ENCODE results near the gene C1orf21.
"Not testable (repeated sequence)": the region's sequence is repeated elsewhere in the genome, so short reads cannot be mapped to it uniquely, and the experiment has no call there.

C1orf21 gene

GRCh38 chr1:184608990-184609389 lies 222.2 kb downstream of the C1orf21 start:
- DNase-seq, result no peak

DNA sequence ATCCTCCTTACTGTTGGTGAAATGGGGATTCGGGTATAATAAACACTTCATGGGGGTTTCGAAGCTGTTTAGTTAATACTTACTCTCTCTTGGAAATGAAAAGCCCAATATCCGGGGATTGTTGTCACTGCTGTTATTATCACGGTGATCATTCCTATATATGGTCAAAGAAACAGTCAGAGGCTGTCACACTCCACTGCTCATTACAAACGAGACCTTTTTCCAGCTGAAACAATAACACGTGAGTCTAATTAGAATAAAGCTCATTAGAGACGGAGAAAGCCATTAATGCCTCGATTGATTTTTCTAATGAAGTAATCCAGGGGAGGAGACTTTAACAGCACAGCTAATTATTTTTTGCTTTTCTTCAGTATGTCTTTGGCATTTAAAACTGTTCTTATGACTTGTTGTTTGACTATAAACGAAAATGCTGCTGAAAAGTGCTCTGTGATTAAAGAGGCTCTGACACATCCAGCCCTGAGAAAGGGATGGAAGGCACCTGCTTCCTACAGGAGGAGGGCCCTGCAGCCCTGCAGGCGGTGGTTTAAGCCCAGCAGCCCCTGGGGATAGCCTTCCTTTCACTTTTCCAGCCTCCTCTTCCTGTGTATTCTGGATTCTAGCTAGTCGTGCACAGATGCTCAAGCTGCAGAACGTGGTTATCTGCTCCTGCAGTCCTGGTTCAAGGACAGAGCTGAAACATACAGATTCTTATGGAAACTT lies 224.2 kb downstream of the C1orf21 start:
- peak; percentile 10 for DNase-seq

GRCh38 chr1:184612229-184612628 lies 225.4 kb downstream of the C1orf21 start:
- not testable (repeated sequence) for DNase-seq

- no peak for DNase-seq
These were observed 227.8 kb downstream of the C1orf21 start for GRCh38 chr1:184614667-184615066.

DNA sequence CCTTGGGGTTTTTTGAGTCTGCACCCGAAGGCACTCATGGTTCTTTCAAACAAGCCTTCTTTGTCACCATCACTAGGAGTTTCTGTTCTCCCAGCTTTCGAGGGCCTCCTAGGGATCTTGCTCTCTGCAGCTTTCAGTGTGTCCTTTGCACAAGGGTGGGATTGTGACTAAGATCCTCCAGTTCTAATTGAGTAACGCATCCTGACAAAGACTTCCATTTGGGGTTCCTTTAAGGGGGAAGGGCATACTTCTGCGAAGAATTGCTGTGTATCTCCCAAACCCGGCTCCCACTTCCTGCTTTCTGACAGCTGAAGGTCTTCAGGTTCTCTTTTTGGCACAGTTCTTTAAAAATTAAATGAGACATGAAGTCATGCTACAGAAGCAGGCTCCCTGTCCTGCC lies 228.5 kb downstream of the C1orf21 start:
- no peak for DNase-seq

DNA sequence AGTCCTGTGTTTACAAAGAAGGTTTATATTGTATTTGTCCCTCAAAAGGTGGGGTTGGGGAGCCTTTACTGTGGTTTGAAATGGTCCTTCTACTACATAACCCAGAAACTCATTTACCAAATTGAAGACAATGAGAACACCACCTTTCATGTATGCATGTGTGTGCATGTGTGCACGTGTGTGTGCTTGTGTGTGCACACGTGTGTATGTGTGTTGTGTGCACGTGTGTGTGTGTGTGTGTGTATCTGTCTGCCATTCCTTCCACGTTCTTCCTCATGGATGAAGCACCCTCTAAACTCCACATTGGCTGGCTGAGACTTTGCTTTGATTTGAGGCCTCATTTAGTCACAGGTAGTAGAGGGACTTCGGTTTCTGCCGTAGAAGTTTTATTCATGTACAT lies 229.7 kb downstream of the C1orf21 start:
- no peak for DNase-seq

DNA sequence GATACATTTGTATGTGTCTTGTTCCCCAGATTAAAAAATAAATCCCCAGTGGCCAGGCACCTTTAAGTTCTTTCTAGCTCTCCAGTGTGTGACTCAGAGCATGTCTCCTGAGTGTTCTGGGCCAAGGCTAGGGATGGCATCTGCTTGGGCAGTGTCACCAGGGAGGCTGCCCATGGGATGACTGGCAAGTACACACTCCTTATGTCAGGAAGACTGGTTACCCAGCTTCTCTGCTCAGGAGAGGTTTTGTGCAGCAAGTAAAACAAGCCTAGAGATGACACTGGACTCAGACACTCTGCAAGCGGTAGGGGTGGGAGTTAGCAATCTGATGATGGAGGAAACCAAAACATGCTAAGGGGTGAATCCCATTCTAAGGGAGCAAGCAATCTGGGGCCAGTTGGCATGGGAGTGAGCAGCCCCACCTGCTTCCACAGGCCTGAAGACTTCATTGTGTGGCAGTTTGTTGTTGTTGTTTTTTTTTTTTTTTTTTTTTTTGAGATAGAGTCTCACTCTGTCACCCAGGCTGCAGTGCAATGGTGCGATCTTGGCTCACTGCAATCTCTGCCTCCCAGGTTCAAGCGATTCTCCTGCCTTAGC lies 230.7 kb downstream of the C1orf21 start:
- no peak for DNase-seq

DNA sequence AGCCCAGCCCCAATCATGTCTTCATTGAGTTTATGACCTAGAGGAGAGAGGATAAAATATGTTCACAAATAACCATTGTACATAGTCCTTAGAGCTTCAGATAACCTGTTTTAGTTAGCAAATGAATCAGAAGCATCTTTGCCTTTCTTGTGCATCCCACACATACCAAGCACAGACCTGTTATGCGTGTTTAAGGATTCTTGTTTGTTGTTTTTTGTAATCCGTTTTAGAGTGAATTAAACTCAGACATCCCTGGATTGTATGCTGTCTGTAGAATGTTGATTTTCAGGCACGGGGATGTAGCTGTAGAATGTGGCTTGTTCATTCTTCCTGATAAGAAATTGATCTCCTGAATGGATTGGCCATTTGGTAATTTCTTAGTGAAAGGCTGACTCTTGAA lies 232.0 kb downstream of the C1orf21 start:
- no peak for DNase-seq

- no peak for DNase-seq
These were observed 233.6 kb downstream of the C1orf21 start for GRCh38 chr1:184620469-184620868.

DNA sequence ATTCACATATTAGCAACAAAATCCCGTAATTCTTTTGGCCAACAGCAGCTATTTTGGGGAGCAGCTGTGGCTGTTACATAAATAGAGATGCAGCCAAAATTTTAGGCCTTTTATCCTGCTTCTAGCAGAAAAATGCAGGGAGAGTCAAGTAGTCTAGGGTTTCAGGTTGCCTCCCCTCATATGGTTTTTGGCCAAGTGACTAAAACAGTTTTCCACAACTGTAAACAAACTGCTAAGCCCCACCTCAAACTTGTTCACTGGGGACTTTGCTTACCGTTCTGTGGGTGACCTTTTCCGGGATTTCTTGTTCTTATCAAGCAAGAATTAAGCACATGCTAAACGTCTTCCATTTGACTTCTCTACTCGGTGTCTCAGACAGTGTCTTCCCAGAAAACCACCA lies 234.4 kb downstream of the C1orf21 start:
- no peak for DNase-seq

DNA sequence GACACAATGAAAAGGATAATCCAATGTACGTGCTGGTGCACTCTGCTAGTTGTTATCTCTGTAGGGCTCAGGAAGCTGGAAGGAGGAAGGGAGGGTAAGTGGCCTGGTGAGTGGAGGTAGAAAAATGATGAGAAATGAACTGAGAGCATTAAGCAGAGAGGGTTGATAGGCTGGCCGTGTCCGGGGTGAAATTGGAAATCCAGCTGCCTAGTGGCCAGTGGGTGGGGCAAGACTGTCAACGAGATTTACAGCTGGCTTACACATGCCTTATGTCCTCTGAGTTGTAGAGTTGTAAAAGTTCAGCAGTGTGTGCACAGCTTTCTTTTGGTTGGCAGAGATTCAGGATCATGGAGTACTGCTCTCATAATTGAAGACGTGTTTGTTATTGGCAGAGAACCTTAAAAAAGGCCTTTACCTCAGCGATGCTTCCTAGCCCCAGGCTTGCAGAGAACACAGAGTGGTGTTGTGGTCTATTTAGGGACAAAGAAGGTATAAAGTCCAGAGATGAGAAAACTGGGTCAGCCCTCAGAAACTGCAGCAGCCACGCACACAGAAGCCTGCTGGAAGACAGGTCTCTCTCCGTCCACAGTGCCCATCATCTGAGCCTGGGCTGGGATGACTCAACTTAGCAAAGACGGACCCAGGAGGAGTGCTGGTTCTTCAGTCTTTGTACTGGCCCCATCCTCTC lies 235.5 kb downstream of the C1orf21 start:
- no peak for DNase-seq

DNA sequence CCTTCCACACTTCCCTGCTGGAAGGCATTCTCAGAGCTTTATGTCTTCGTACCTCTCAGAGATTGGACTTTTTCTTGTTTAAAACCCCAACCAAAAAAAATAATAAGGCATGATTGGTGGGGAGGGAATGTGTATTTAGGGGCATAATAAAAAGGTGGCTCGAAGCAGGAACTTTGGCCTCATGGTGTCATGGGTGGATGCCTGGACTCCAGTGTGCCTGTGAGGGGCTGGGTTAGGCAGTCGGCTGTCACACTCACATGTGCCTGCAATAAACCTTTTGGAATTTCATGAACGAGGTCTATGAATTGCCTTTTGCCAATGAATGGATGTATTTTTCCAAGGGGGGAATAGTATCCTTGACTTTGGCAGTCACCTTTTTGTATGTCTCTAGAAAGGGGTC lies 236.6 kb downstream of the C1orf21 start:
- DNase-seq, result no peak

- DNase-seq, result no peak
These were observed 237.2 kb downstream of the C1orf21 start for GRCh38 chr1:184624051-184624450.

- DNase-seq, result no peak
These were observed 237.8 kb downstream of the C1orf21 start for GRCh38 chr1:184624626-184625025.

GRCh38 chr1:184625271-184625670 lies 238.4 kb downstream of the C1orf21 start:
- no peak for DNase-seq

- no peak for DNase-seq
These were observed 239.5 kb downstream of the C1orf21 start for GRCh38 chr1:184626076-184627006.

DNA sequence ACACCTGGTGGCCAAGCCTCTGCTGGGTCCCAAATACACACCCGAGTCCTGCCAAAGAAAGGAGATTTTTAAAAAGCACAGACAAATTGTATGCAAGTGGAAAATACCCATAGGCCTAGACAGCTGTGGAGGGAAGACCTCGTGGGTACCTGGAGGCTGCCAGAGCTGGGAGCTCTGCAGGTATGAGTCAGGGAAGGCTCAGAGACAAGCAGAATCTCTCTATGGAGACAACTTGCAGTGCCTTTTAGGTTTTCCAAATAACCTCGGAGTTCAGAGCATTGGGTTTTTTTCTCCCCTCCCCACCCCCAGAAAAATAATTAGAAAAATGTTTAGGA lies 240.1 kb downstream of the C1orf21 start:
- DNase-seq, result no peak

- DNase-seq, result no peak
These were observed 242.4 kb downstream of the C1orf21 start for GRCh38 chr1:184629266-184629665.

GRCh38 chr1:184630679-184631060 lies 243.8 kb downstream of the C1orf21 start:
- DNase-seq, result no peak

- no peak for DNase-seq
These were observed 245.8 kb downstream of the C1orf21 start for GRCh38 chr1:184632415-184633175.

- no peak for DNase-seq
These were observed 247.0 kb downstream of the C1orf21 start for GRCh38 chr1:184633785-184634184.

- DNase-seq, result no peak
These were observed 247.5 kb downstream of the C1orf21 start for GRCh38 chr1:184634296-184634695.

Measured in NCI-H2029 (cell line).